SHP77 treated with DMSO at 0.1 percent for 48 hours (cell line): Measurements from ENCODE around the gene HYAL1.
A peak's percentile ranks its signal among the peaks of the same experiment; 100 is the strongest.
"Not testable (repeated sequence)": the region's sequence is repeated elsewhere in the genome, so short reads cannot be mapped to it uniquely, and the experiment has no call there.

ENCODE experiments used
- DNase-seq: peaks from one replicate; lab custom pipeline; 2025; lab: John Stamatoyannopoulos, UW

The HYAL1 gene

GRCh38 chr3:50272911-50273688, 30.3 kb downstream of the HYAL1 start:
- DNase-seq, result peak; percentile 39

GRCh38 chr3:50272538-50272910, 30.9 kb downstream of the HYAL1 start:
- not testable (repeated sequence) for DNase-seq

GRCh38 chr3:50271314-50271936, 31.9 kb downstream of the HYAL1 start:
- no peak for DNase-seq

GRCh38 chr3:50270422-50271224, 32.8 kb downstream of the HYAL1 start:
- no peak for DNase-seq

GRCh38 chr3:50269977-50270413, 33.4 kb downstream of the HYAL1 start:
- no peak for DNase-seq

GRCh38 chr3:50269460-50269859, 33.9 kb downstream of the HYAL1 start:
- DNase-seq, result no peak

- DNase-seq, result no peak
Observed at GRCh38 chr3:50268703-50269451, 34.5 kb downstream of the HYAL1 start, which contains the start of gene SEMA3B. SEMA3B (plus strand) TSS chr3:50269147; CDS start chr3:50269241, 94 bp downstream.

- DNase-seq, result no peak
Observed at GRCh38 chr3:50268276-50268675, 35.1 kb downstream of the HYAL1 start.

GRCh38 chr3:50267280-50267913, 36.0 kb downstream of the HYAL1 start:
- DNase-seq, result no peak

GRCh38 chr3:50266836-50267235, 36.5 kb downstream of the HYAL1 start:
- no peak for DNase-seq

GRCh38 chr3:50266017-50266416, 37.4 kb downstream of the HYAL1 start:
- no peak for DNase-seq

- no peak for DNase-seq
Observed at GRCh38 chr3:50265571-50265970, 37.8 kb downstream of the HYAL1 start.

- DNase-seq, result no peak
Observed at GRCh38 chr3:50264964-50265485, 38.3 kb downstream of the HYAL1 start.

- DNase-seq, result no peak
Observed at GRCh38 chr3:50264383-50264963, 38.9 kb downstream of the HYAL1 start.

GRCh38 chr3:50263478-50264382, 39.6 kb downstream of the HYAL1 start:
- no peak for DNase-seq

- DNase-seq, result no peak
Observed at GRCh38 chr3:50262778-50263177, 40.6 kb downstream of the HYAL1 start.

GRCh38 chr3:50262200-50262599, 41.2 kb downstream of the HYAL1 start:
- DNase-seq, result not testable (repeated sequence)

GRCh38 chr3:50261505-50261904, 41.9 kb downstream of the HYAL1 start:
- DNase-seq, result no peak

- no peak for DNase-seq
Observed at GRCh38 chr3:50260942-50261441, 42.4 kb downstream of the HYAL1 start.
